ENCODE results near the gene NPHP4.

GRCh38 chr1:6035719-6036118, 43.5 kb upstream of the NPHP4 start:
- TF ChIP-seq CTCF (IDR thresholded peaks at IDR 0.05) (no peak), POLR2A (IDR thresholded peaks at IDR 0.05) (no peak), POLR2AphosphoS5 (IDR thresholded peaks at IDR 0.05; ENCODE audit: insufficient read depth in 1 of 2, low read depth in 1 of 2) (no peak)
